Tibial artery (tissue), 4 donors: ENCODE measurements around the gene UBXN10.
A peak's percentile ranks its signal among the peaks of the same experiment; 100 is the strongest.

Experiments used
- DNase-seq, 2 donors: peaks; one replicate each; pipeline ENCODE4 v3.0.0-alpha.2; 2019
- H3K27ac ChIP-seq, 2 donors: fragments of 200-600 bp; sonication (generic) in 1 of 2; 1 replicate in 1 of 2; 2 replicates in 1 of 2; pipeline ENCODE4 v1.5.1; 2018 to 2019; ENCODE audit warnings: mild to moderate bottlenecking in 1 of 2
- H3K27me3 ChIP-seq, 2 donors: fragments of 200-600 bp; sonication (generic) in 1 of 2; one replicate each; pipeline versions ENCODE4 v1.5.1 to v1.6.0; 2016 to 2019
- H3K36me3 ChIP-seq, 3 donors: fragments of 200-600 bp; sonication (generic) in 2 of 3; one replicate each; pipeline ENCODE4 v1.5.1; 2016 to 2019; ENCODE audit warnings: mild to moderate bottlenecking in 2 of 3
- H3K4me1 ChIP-seq, 4 donors: fragments of 200-600 bp; sonication (generic) in 2 of 4; 1 replicate in 3 of 4; 2 replicates in 1 of 4; pipeline ENCODE4 v1.5.1; 2016 to 2019
- H3K4me3 ChIP-seq, 2 donors: fragments of 200-600 bp; sonication (generic) in 1 of 2; 1 replicate in 1 of 2; 2 replicates in 1 of 2; pipeline ENCODE4 v1.5.1; 2018 to 2019; ENCODE audit warnings: mild to moderate bottlenecking in 2 of 2
- H3K9me3 ChIP-seq, 3 donors: fragments of 200-600 bp; sonication (generic) in 1 of 3; one replicate each; pipeline ENCODE4 v1.5.1; 2016 to 2019
- intact Hi-C: fragments of 100-400 bp; cut with DNase I; formaldehyde crosslinking; loops from one replicate; pipeline ENCODE4 v1.15.0; 2023; ENCODE audit warnings: low total_unique reads
- TF ChIP-seq, protein P1 (sequence below), 2 experiments: fragments of 200-600 bp in 1 of 2; fragments of 450-650 bp in 1 of 2; IDR thresholded peaks; one replicate each; pipeline ENCODE4 v1.5.1; 2017 to 2019; ENCODE audit warnings: antibody characterized with exemption in 2 of 2, mild to moderate bottlenecking in 1 of 2, moderate library complexity in 1 of 2

Gene UBXN10

DNA sequence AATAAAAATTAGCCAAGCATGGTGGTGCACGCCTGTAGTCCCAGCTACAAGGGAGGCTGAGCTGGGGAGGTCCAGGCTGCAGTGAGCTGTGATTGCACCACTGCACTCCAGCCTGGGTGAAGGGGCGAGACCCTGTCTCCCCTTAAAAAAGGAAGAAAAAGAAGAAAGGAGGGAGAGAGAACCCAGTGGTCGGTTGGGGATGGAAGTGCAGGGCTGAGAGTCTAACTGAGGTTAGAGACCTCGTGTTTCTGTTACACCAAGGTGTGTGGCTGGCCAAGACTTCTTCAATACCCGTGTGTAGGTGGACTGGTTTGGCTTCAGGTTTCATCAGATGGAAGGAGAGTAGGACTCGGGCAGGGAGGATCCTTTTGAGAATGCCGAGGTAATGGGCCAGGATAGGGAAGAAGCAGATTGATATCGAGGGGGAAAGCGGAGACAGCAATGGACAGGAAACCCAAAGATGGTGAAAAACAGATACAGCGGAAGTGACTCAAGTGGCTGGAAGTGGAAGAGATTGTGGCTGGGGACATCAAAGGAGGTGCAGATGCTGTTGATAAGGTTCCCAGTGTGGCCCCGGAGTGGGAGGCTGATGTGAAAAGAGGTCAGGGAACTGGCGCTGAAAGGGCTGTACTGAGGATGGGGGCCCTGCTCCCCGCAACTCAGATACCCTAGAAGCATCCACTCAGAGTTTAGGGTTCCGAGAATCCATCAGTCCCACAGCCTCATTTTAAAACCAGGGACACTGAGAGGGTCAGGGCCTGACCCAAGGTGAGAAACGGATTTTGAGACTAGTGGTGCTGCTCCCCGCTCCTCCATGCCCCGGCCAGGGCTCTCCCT, 681 bp upstream of the UBXN10 start:
- Histone ChIP-seq H3K9me3 (no peaks in the 10 kb centered on the region), H3K36me3 (no peaks in the 10 kb centered on the region), H3K27ac (no peak overlapping the region), H3K4me3 (peak overlapping the region in 1 of 2 donors; percentile 38), H3K4me1 (peaks cover 0 to 16% (median 6%) of the 10 kb centered on the region in 4 donors), H3K27me3 (peaks cover 0 to 80% of the 10 kb centered on the region in 2 donors)
- no peak for DNase-seq
- intact Hi-C loops, result no loop called here
- TF ChIP-seq, protein P1, sequence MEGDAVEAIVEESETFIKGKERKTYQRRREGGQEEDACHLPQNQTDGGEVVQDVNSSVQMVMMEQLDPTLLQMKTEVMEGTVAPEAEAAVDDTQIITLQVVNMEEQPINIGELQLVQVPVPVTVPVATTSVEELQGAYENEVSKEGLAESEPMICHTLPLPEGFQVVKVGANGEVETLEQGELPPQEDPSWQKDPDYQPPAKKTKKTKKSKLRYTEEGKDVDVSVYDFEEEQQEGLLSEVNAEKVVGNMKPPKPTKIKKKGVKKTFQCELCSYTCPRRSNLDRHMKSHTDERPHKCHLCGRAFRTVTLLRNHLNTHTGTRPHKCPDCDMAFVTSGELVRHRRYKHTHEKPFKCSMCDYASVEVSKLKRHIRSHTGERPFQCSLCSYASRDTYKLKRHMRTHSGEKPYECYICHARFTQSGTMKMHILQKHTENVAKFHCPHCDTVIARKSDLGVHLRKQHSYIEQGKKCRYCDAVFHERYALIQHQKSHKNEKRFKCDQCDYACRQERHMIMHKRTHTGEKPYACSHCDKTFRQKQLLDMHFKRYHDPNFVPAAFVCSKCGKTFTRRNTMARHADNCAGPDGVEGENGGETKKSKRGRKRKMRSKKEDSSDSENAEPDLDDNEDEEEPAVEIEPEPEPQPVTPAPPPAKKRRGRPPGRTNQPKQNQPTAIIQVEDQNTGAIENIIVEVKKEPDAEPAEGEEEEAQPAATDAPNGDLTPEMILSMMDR (IDR thresholded peaks at IDR 0.05), result no peak

- DNase-seq, result peak in 1 of 2 donors; percentile 41
- H3K27ac ChIP-seq, result no peak overlapping the region
- intact Hi-C loops, result no loop called here
- H3K36me3 ChIP-seq, result no peaks in the 10 kb centered on the region
- H3K9me3 ChIP-seq, result no peaks in the 10 kb centered on the region
- H3K4me3 ChIP-seq, result no peak overlapping the region
- H3K27me3 ChIP-seq, result peaks cover 0 to 86% of the 10 kb centered on the region in 2 donors
- TF ChIP-seq, protein P1 (IDR thresholded peaks at IDR 0.05), result no peak
- peaks cover 0 to 16% (median 6%) of the 10 kb centered on the region in 4 donors for H3K4me1 ChIP-seq
These were observed 1.4 kb downstream of the UBXN10 start for GRCh38 chr1:20187103-20187812.

- intact Hi-C loops, result no loop called here
- Histone ChIP-seq H3K27ac (no peak overlapping the region), H3K27me3 (peaks cover 0 to 88% of the 10 kb centered on the region in 2 donors), H3K9me3 (no peaks in the 10 kb centered on the region), H3K4me3 (no peak overlapping the region), H3K36me3 (no peaks in the 10 kb centered on the region), H3K4me1 (peaks cover 0 to 16% (median 6%) of the 10 kb centered on the region in 4 donors)
- TF ChIP-seq, protein P1 (IDR thresholded peaks at IDR 0.05), result no peak
- no peak for DNase-seq
These were observed 2.0 kb downstream of the UBXN10 start for GRCh38 chr1:20187813-20188454.

- peaks cover 0 to 85% of the 10 kb centered on the region in 2 donors for H3K27me3 ChIP-seq
- H3K27ac ChIP-seq, result no peak overlapping the region
- no peak for DNase-seq
- H3K36me3 ChIP-seq, result no peaks in the 10 kb centered on the region
- TF ChIP-seq, protein P1 (IDR thresholded peaks at IDR 0.05), result no peak
- no peaks in the 10 kb centered on the region for H3K9me3 ChIP-seq
- H3K4me1 ChIP-seq, result peaks cover 0 to 16% (median 6%) of the 10 kb centered on the region in 4 donors
- intact Hi-C loops, result no loop called here
- no peak overlapping the region for H3K4me3 ChIP-seq
These were observed 2.5 kb downstream of the UBXN10 start for GRCh38 chr1:20188455-20188817.

DNA sequence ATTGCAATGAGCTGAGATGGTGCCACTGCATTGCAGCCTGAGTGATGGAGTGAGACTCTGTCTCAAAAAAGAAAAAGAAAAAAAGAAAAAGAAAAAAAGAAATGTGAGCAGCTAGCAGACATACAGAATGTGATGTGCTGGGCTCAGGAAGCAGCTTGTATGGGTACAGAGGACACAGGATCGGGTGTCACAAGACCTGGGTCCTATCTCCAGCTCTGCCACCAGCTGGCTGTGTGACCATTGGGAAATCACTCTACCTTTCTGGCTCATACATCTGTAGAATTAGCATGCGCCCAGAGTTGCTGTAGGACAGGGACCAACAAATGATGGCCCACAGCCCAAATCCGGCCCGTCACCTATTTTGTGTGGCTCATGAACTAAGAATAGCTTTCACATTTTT, 3.8 kb downstream of the UBXN10 start:
- Histone ChIP-seq H3K4me3 (no peak overlapping the region), H3K4me1 (peaks cover 0 to 16% (median 6%) of the 10 kb centered on the region in 4 donors), H3K9me3 (no peaks in the 10 kb centered on the region), H3K36me3 (no peaks in the 10 kb centered on the region), H3K27me3 (peaks cover 0 to 86% of the 10 kb centered on the region in 2 donors), H3K27ac (no peak overlapping the region)
- no peak for DNase-seq
- TF ChIP-seq, protein P1 (IDR thresholded peaks at IDR 0.05), result no peak
- intact Hi-C loops, result no loop called here
